ENCODE results near the gene SLC25A21.
"Not testable (repeated sequence)": the region's sequence is repeated elsewhere in the genome, so short reads cannot be mapped to it uniquely, and the experiment has no call there.

The SLC25A21 gene

GRCh38 chr14:37186865-37187264 lies 14.5 kb upstream of the SLC25A21 start:
- DNase-seq (ENCODE audit: low read depth, low spot score), result no peak

- DNase-seq (ENCODE audit: low read depth, low spot score), result no peak
These were observed 13.3 kb upstream of the SLC25A21 start for GRCh38 chr14:37185670-37186069.

DNA sequence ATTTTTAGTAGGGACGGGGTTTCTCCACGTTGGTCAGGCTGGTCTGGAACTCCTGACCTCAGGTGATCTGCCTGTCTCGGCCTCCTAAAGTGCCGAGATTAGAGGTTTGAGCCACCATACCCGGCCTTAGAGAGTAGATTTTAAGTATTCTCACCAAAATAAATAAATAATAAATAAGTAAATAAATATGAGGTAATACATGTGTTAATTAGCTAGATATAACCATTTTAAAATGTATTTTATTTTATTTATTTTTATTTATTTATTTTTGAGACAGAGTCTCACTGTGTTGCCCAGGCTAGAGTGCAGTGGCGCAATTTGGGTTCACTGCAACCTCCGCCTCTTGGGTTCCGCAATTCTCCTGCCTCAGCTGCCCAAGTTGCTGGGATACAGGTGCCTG lies 12.1 kb upstream of the SLC25A21 start:
- not testable (repeated sequence) for DNase-seq (ENCODE audit: low read depth, low spot score)

DNA sequence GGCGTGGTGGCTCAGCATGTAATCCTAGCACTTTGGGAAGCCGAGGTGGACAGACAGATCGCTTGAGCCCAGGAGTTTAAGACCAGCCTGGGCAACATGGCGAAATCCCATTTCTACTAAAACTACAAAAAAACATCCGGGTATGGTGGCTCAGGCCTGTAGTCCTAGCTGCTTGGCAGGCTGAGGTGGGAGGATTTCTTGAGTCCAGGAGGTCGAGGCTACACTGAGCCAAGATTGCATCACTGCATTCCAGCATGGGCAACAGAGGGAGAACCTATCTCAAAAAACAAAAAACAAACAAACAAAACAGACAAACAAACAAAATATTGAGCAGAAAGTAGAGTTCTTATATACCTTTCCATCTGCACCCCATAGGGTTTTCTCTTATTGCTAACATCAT lies 9.0 kb upstream of the SLC25A21 start:
- no peak for DNase-seq (ENCODE audit: low read depth, low spot score)

GRCh38 chr14:37180886-37181285 lies 8.5 kb upstream of the SLC25A21 start:
- not testable (repeated sequence) for DNase-seq (ENCODE audit: low read depth, low spot score)

DNA sequence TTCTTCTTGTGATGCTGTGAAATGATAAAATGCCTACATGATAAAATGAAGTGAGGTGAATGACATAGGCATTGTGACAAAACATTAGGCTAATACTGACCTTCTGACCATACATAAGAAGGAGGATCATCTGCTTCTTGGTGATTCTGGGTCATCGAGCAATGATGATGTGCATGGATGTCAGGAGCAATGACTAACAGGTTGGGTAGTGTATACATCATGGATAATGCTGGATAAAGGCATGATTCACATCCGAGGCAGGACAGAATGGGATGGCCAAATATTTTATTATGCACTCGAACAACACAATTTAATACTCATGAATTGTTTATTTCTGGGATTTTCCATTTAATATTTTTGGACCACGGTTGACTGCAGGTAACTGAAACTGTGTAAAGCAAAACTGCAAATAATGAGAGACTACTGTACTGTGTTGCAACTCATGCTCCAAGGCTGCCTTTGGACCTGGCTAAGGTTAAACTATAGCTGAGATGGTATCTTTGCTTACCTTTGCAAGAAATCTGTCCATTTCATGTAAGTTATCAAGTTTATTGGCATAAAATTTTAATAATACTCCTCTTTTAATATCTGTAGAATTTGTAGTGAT lies 7.6 kb upstream of the SLC25A21 start:
- DNase-seq (ENCODE audit: low read depth, low spot score), result no peak

DNA sequence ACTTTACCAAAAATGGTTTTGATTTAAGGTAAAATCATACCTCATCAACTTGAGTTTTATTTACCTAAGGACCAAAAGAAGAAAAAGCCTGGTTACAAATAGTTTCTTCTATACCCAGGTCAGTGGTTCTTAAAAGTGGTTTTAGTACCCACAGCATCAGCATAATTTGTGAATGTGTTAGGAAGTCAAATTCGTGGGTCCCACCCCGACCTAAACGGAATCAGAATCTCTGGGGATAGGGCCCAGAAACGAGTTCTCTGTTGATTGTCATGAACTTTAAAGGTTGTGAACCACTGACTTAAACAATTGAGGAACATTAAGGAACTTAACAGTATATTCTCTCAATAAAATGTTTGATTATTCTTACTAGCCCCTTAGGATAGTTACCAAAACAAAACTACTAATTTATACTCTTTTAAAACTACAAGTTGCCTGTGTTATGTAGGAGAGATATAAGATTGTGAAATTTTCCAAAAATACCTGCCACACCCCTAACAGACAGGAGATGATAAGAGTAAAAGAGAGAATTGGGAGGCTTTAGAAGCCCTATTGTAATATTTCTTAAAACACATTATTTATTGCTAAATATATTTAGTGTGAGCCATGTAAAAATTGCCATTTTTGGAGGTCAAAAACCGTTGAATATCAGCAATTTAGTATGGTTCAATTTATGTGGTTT lies 669 bp upstream of the SLC25A21 start:
- no peak for DNase-seq (ENCODE audit: low read depth, low spot score)

DNA sequence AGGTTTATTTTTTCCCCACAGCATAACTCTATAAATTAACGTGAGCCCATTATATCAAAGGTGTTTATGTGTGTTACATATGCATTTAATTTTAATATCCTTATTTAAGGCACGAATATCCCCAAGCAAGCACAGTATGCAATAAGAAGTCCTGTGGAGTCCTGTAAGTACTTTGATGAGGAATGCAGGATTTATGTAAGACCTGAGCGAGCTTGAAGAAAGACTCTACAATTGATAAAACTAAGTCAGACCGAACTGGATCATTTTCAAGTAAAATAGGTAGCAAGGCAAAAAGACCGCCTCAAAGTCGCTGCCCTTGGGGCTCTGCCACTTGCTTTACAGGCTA lies 755 bp downstream of the SLC25A21 start:
- DNase-seq (ENCODE audit: low read depth, low spot score), result no peak

DNA sequence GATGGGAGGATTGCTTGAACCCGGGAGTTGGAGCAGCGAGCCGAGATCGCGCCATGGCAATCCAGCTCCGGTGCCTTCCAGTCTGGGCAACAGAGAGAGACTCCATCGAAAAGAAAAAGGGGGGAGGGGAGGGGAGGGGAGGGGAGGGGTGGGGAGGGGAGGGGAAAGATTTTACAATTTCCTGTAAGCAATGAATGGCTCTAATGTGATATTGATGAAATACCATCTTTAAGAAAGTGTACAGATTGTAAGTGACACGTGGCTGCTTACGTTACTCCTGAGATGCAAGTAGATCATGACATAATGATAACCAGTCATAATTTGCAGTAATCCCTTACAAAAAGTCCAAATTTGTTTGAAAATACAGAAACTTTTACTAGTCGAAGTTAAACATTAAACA lies 1.4 kb downstream of the SLC25A21 start:
- DNase-seq (ENCODE audit: low read depth, low spot score), result no peak

DNA sequence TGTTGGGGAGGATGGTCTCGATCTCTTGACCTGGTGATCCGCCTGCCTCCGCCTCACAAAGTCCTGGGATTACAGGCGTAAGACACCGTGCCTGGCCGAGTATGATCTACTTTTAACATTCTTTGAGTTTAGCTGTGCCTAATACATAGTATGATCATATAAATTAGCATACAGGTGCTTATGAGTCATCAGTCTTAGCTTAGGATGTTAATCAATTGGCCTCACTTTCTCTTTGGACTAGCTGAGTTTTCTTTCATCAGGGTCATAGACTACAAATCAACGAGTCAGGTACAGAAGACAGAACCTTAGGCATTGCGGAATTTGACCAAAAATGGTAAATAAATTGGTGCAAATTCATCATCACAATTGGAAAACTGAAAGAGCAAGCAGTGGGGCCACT lies 2.2 kb downstream of the SLC25A21 start:
- no peak for DNase-seq (ENCODE audit: low read depth, low spot score)

- no peak for DNase-seq (ENCODE audit: low read depth, low spot score)
These were observed 3.7 kb downstream of the SLC25A21 start for GRCh38 chr14:37168721-37169120.

- DNase-seq (ENCODE audit: low read depth, low spot score), result no peak
These were observed 5.0 kb downstream of the SLC25A21 start for GRCh38 chr14:37167151-37168047.

DNA sequence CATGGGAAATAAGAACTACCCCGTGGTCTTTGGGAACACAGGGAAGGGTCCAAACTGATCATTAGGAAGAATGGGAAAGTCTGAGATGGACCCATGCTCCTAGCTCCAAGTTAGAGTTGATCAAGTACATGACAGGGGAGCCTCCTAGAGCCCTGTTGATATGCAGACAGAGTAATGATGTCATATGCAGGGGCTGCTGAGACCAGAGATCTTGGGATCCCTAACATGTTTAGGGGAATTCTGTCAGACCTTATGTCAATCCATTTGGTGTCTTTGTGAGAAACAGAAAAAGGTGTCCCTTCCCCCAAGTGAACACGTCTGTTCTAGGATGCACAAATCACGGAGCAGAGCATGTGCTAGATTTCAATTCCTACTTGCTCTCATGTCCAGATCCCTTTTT lies 6.6 kb downstream of the SLC25A21 start:
- DNase-seq (ENCODE audit: low read depth, low spot score), result no peak

- DNase-seq (ENCODE audit: low read depth, low spot score), result not testable (repeated sequence)
These were observed 10.1 kb downstream of the SLC25A21 start for GRCh38 chr14:37162307-37162706.

- no peak for DNase-seq (ENCODE audit: low read depth, low spot score)
These were observed 14.4 kb downstream of the SLC25A21 start for GRCh38 chr14:37157987-37158386.

GRCh38 chr14:37153483-37153882 lies 18.9 kb downstream of the SLC25A21 start:
- DNase-seq (ENCODE audit: low read depth, low spot score), result no peak

- no peak for DNase-seq (ENCODE audit: low read depth, low spot score)
These were observed 19.4 kb downstream of the SLC25A21 start for GRCh38 chr14:37153005-37153404.

- DNase-seq (ENCODE audit: low read depth, low spot score), result peak; percentile 13
These were observed 22.0 kb downstream of the SLC25A21 start for GRCh38 chr14:37150414-37150813.

DNA sequence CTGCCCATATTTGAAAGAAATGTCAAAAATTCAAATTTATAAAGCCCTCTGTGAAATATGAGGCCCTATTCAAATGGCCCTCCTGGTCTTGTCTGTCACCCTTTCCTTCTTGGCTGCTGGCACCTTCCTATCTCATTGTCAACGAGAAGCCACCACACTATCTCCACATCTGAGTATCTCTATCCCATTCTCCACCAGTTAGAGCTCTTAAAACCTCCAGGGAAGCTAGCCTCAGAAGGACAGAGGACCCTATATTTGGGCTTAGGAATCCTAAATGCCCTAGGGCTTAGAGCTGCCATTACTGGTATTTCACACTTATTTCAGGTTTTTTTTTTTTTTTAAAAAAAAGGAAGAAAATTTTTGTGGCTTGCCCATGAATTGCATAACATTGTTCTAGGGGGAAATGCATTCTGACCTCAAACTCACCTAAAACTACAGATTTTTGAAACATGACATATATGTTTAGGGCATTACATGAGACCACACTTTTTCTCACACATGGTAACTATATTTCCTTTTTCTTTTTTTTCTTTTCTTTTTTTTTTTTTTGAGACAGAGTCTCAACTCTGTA lies 25.0 kb downstream of the SLC25A21 start:
- no peak for DNase-seq (ENCODE audit: low read depth, low spot score)

- DNase-seq (ENCODE audit: low read depth, low spot score), result not testable (repeated sequence)
These were observed 26.0 kb downstream of the SLC25A21 start for GRCh38 chr14:37146438-37146837.

- DNase-seq (ENCODE audit: low read depth, low spot score), result no peak
These were observed 27.0 kb downstream of the SLC25A21 start for GRCh38 chr14:37145395-37145794.

GRCh38 chr14:37144729-37145363 lies 27.6 kb downstream of the SLC25A21 start:
- DNase-seq (ENCODE audit: low read depth, low spot score), result no peak
